NCI-H1105 (cell line): ENCODE data around the gene GTF3C2.
"Not testable (repeated sequence)": the region's sequence is repeated elsewhere in the genome, so short reads cannot be mapped to it uniquely, and the experiment has no call there.

Experiments
- DNase-seq: peaks from one replicate; lab custom pipeline; 2025; lab: John Stamatoyannopoulos, UW

GTF3C2 gene

GRCh38 chr2:27320958-27321543, 35.5 kb downstream of the GTF3C2 start:
- DNase-seq, result no peak

- not testable (repeated sequence) for DNase-seq
These were observed 36.7 kb downstream of the GTF3C2 start for GRCh38 chr2:27319839-27320238.

- peak; percentile 63 for DNase-seq
These were observed 39.7 kb downstream of the GTF3C2 start for GRCh38 chr2:27316655-27317412.

GRCh38 chr2:27315122-27315521, 41.4 kb downstream of the GTF3C2 start:
- no peak for DNase-seq

GRCh38 chr2:27314709-27315108, 41.9 kb downstream of the GTF3C2 start:
- DNase-seq, result no peak

- DNase-seq, result no peak
These were observed 42.5 kb downstream of the GTF3C2 start for GRCh38 chr2:27313882-27314645.

- DNase-seq, result no peak
These were observed 44.4 kb downstream of the GTF3C2 start for GRCh38 chr2:27312152-27312551.

- no peak for DNase-seq
These were observed 46.9 kb downstream of the GTF3C2 start for GRCh38 chr2:27309651-27310050.

- no peak for DNase-seq
These were observed 48.1 kb downstream of the GTF3C2 start, which contains the start of gene UCN for GRCh38 chr2:27308359-27308881. TSS of gene UCN (minus strand) at chr2:27308445. CDS start at chr2:27307895, 550 bp downstream.

- DNase-seq, result no peak
These were observed 48.8 kb downstream of the GTF3C2 start for GRCh38 chr2:27307545-27308358.

- no peak for DNase-seq
These were observed 49.3 kb downstream of the GTF3C2 start for GRCh38 chr2:27307287-27307544.

GRCh38 chr2:27306573-27307286, 49.8 kb downstream of the GTF3C2 start:
- no peak for DNase-seq

GRCh38 chr2:27306136-27306535, 50.4 kb downstream of the GTF3C2 start:
- DNase-seq, result no peak

GRCh38 chr2:27305516-27305915, 51.0 kb downstream of the GTF3C2 start:
- DNase-seq, result no peak

GRCh38 chr2:27304488-27305240, 51.9 kb downstream of the GTF3C2 start:
- no peak for DNase-seq

GRCh38 chr2:27303093-27304025, 53.2 kb downstream of the GTF3C2 start:
- DNase-seq, result peak; percentile 48

GRCh38 chr2:27300606-27301005, 56.0 kb downstream of the GTF3C2 start:
- DNase-seq, result not testable (repeated sequence)

GRCh38 chr2:27298391-27299080, 58.0 kb downstream of the GTF3C2 start:
- no peak for DNase-seq

- DNase-seq, result no peak
These were observed 59.4 kb downstream of the GTF3C2 start for GRCh38 chr2:27297195-27297594.
